Urinary bladder (tissue), 2 donors: ENCODE results near the gene APOF. TPM values are rescaled to one million over a fixed set of nuclear protein-coding genes. Genes with fewer than 3 reads are reported as not detected.

Experiments used
- polyA plus RNA-seq: library from polyadenylated mRNA; stranded (reverse); fragments of 200-250 nt; gene quantifications from one replicate; pipeline ENCODE4 v1.2.3, GENCODE V29; 2013
- small RNA-seq: library from RNA; depleted of rRNA; stranded (forward); fragments of <200 nt; gene quantifications from one replicate; pipeline ENCODE3, GENCODE V24; 2014
- total RNA-seq: library from RNA; depleted of rRNA; stranded (reverse); fragments of >200 nt; gene quantifications from one replicate; pipeline ENCODE4 v1.2.3, GENCODE V29; 2014
- donor health status: healthy.

APOF gene
- total and polyA plus RNA-seq, 2 donors = 0.13 TPM; not detected in 1

Small RNA genes within 50 kb of the gene (small RNA-seq; reads per million reads assigned to genes)
- gene RNU7-40P = not detected

Other genes starting within 250 kb of the APOF start
- gene RPL41, start 246.2 kb downstream of the APOF start, total RNA-seq = 2,071 TPM
- 5,547 TPM for gene RPL41, start 246.2 kb downstream of the APOF start, polyA plus RNA-seq
- gene ZC3H10, start 244.6 kb downstream of the APOF start, total RNA-seq = 4.6 TPM
- 4.9 TPM for gene ZC3H10, start 244.6 kb downstream of the APOF start, polyA plus RNA-seq
- gene ESYT1, start 234.6 kb downstream of the APOF start, total RNA-seq = 85.1 TPM
- 116 TPM for gene ESYT1, start 234.6 kb downstream of the APOF start, polyA plus RNA-seq
- 65.3 TPM for gene MYL6B, start 210.3 kb downstream of the APOF start, total RNA-seq
- 32.4 TPM for gene MYL6B, start 210.3 kb downstream of the APOF start, polyA plus RNA-seq
- 2,133 TPM for gene MYL6, start 204.5 kb downstream of the APOF start, total RNA-seq
- 7,162 TPM for gene MYL6, start 204.5 kb downstream of the APOF start, polyA plus RNA-seq
- 51.1 TPM for gene SMARCC2, start 173.4 kb downstream of the APOF start, total RNA-seq
- 68.8 TPM for gene SMARCC2, start 173.4 kb downstream of the APOF start, polyA plus RNA-seq
- gene RNF41, start 140.9 kb downstream of the APOF start, total RNA-seq = 42.9 TPM
- 37.8 TPM for gene RNF41, start 140.9 kb downstream of the APOF start, polyA plus RNA-seq
- gene NABP2, start 138.5 kb downstream of the APOF start, total RNA-seq = 15.7 TPM
- gene NABP2, start 138.5 kb downstream of the APOF start, polyA plus RNA-seq = 31.0 TPM
- not detected for gene SLC39A5, start 132.8 kb downstream of the APOF start, total RNA-seq
- 0.30 TPM for gene SLC39A5, start 132.8 kb downstream of the APOF start, polyA plus RNA-seq
- 10.2 TPM for gene ANKRD52, start 104.5 kb downstream of the APOF start, total RNA-seq
- gene ANKRD52, start 104.5 kb downstream of the APOF start, polyA plus RNA-seq = 14.4 TPM
- gene COQ10A, start 95.9 kb downstream of the APOF start, total RNA-seq = 6.9 TPM
- gene COQ10A, start 95.9 kb downstream of the APOF start, polyA plus RNA-seq = 13.8 TPM
- 64.3 TPM for gene CS, start 62.5 kb downstream of the APOF start, total RNA-seq
- 101 TPM for gene CS, start 62.5 kb downstream of the APOF start, polyA plus RNA-seq
- 53.8 TPM for gene CNPY2, start 46.9 kb downstream of the APOF start, total RNA-seq
- gene CNPY2, start 46.9 kb downstream of the APOF start, polyA plus RNA-seq = 75.6 TPM
- gene PAN2, start 28.9 kb downstream of the APOF start, total RNA-seq = 64.7 TPM
- 31.1 TPM for gene PAN2, start 28.9 kb downstream of the APOF start, polyA plus RNA-seq
- not detected for gene IL23A, start 24.0 kb downstream of the APOF start, total RNA-seq
- 0.89 TPM for gene IL23A, start 24.0 kb downstream of the APOF start, polyA plus RNA-seq
- 156 TPM for gene STAT2, start 2.8 kb downstream of the APOF start, total RNA-seq
- 66.3 TPM for gene STAT2, start 2.8 kb downstream of the APOF start, polyA plus RNA-seq
- 8.9 TPM for gene TIMELESS, start 86.6 kb upstream of the APOF start, total RNA-seq
- 6.2 TPM for gene TIMELESS, start 86.6 kb upstream of the APOF start, polyA plus RNA-seq
- gene MIP, start 91.8 kb upstream of the APOF start, total RNA-seq = not detected
- gene MIP, start 91.8 kb upstream of the APOF start, polyA plus RNA-seq = not detected
- 2.0 TPM for gene SPRYD4, start 105.7 kb upstream of the APOF start, total RNA-seq
- 2.4 TPM for gene SPRYD4, start 105.7 kb upstream of the APOF start, polyA plus RNA-seq
- 0.79 TPM for gene GLS2, start 125.3 kb upstream of the APOF start, total RNA-seq
- 0.90 TPM for gene GLS2, start 125.3 kb upstream of the APOF start, polyA plus RNA-seq
- 27.5 TPM for gene RBMS2, start 159.0 kb upstream of the APOF start, total RNA-seq
- gene RBMS2, start 159.0 kb upstream of the APOF start, polyA plus RNA-seq = 11.2 TPM